Measurements from ENCODE around the gene KCNT2.
A peak's percentile ranks its signal among the peaks of the same experiment; 100 is the strongest.
"Not testable (repeated sequence)": the region's sequence is repeated elsewhere in the genome, so short reads cannot be mapped to it uniquely, and the experiment has no call there.

The KCNT2 gene

DNA sequence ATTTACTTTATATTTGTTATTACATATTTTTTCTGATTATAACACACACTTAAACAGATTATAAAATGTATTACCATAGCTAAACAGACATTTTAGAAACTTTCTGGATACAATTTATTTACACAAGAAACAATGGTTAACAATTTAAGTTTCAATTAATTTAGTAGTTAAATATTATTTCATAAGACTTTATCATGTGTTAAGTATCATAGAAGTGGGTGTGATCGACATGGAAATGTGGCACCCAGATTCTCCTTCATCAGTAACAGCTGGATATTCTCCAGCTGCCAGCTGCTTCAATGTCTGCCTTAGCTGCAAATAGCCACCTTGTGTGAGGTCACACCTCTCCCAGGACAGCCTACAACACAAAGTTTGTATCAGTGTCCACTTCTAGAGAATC lies 97.8 kb downstream of the KCNT2 start:
- no peak for DNase-seq

DNA sequence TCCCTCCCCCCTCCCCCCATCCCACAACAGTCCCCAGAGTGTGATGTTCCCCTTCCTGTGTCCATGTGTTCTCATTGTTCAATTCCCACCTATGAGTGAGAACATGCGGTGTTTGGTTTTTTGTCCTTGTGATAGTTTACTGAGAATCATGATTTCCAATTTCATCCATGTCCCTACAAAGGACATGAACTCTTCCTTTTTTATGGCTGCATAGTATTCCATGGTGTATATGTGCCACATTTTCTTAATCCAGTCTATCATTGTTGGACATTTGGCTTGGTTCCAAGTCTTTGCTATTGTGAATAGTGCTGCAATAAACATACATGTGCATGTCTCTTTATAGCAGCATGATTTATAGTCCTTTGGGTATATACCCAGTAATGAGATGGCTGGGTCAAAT lies 104.0 kb downstream of the KCNT2 start:
- not testable (repeated sequence) for DNase-seq

DNA sequence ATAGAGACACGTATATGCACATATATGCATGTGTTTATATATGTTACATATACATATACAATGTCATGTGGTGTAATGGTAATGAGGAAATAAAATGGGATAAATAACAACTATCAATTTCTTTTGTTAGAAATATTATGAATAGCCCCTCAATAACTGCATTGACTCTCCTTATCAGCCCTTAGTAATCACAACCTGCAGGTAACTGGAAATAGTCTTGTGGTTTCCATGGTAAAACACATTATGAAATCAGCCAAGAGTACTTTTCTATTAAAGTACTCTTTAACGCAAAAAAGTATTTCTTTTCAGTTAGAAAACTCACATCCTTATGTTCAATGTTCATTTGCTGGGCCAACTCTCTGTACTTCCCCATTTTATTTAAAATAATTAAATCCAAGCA lies 105.8 kb downstream of the KCNT2 start:
- no peak for DNase-seq

DNA sequence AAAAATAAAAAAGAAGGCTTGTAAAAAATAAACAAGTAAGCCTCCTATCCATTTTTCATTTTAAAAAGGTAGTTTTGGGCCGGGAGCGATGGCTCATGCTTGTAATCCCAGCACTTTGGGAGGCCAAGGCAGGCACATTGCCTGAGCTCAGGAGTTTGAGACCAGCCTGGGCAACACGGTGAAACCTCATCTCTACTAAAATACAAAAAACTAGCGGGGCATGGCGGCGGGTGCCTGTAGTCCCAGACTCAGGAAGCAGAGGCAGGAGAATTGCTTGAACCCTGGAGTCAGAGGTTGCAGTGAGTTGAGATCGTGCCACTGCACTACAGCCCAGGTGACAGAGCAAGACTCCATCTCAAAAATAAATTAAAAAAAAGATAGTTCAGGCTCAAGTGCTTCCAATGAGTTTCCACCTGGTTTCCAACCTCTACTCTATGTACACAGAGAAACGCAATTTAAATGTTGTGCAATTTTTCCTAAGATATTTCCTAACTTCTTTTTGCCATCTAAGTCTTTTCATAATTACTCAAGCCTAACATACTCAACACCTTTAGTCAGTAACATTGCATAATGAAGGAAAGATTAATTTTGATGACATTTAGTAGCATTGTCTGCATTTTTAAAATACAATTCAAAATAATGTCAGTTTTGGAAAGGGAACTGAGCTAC lies 106.3 kb downstream of the KCNT2 start:
- no peak for DNase-seq

DNA sequence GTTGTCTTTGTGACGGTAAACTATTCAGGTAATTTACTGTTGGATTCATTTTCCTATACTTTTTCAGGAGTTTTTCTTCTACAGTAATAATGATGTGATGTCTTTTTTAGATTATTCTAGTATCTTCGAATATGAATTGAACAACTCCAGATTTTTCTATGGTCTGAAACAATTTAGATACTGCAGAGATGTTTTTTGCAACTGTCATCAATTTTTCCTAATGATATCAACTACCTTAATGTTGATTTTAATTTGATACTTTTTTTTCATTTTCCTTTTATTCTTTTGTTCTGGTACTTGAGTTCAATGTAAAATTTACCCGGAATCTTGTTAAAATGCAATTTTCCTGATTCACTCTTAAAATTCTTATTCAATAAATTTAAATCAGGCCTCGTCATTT lies 110.4 kb downstream of the KCNT2 start:
- no peak for DNase-seq

DNA sequence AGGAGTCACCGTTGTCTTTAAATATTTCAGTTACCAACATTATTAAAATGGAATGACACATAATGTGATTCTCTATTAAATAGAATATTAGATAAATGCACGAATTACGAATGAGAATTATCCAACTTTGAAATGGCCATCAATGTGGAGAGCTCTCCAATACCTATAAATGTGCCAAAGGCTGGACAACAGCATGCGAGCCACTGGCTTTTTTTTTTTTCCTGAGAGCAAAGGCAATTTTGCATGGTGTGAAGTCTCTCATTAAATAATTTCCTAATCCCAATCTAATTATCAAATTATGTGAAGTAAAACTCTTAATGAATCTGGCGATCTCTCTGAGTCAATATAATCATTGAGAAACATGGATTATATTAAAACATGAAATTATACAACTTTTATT lies 113.5 kb downstream of the KCNT2 start:
- DNase-seq: no peak

DNA sequence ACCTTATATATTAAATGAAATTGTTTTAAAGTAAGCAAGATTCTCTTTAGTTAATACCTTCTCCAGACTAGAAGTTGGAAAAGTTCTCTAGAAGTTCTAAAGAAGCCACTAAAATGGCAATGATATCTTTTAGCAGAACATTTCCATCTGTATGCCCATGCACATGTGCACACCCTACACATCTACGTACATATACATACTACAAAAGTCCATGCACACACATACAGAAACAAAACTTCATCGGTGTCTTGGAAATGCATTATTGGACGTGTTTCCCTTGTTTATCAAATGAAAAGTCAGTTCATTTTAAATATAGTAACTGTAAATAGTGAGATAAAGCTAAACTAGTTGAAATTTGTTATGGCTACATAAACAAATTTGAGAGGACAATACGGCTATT lies 114.4 kb downstream of the KCNT2 start:
- no peak for DNase-seq

DNA sequence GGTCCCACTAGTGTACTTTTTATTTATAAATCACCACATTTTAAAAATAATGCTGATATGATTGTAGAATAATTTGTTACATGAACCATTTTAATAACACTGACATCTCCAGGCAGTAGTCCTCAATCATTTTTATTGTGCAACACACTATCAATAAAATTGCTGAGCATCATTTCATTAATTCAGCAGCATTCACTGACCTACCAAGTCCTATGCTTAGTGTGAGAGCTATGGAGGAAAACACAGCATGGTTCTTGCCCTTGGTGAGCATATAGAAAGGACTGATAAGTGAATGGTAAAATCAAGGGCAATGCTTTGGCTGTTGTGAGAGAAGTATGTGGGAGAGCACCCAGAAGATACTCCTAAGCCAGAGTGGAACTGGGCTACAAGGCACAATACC lies 119.7 kb downstream of the KCNT2 start:
- no peak for DNase-seq

DNA sequence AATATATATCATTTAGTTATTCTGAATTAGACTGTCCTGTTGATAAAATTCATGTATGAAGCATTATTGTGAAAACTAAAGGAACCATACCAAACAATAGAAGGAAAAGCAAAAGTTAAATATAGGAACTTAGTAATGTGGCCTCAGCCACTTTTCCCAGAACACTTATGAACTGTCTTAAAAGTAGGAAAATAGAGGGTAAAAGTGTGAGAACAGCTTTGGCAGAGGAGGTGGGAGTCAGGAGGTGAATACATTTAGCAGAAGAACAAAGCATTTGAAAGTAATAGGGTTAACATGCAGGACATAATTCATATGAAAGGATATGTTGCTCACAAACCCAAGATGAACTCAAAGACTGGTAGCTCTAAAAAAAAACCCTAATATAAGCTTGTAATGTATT lies 121.9 kb downstream of the KCNT2 start:
- DNase-seq: no peak

DNA sequence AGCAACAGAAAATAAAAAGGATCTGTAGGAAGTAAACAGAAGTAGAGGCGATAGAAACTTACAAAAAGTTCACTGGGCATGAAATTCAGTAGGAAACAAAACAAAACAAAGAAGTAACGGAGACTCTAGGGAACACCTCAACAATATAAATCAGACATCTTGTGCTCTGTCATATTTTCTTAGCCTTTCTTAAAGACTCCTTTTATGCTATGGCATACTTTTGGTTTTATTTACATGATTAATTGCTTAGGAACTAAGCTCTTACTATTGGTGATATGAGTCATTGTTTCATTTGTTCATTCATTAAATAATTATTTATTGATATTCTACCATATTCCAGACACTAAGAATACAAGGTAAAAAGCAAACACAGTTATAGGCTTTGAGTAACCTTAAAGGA lies 126.6 kb downstream of the KCNT2 start:
- no peak for DNase-seq

DNA sequence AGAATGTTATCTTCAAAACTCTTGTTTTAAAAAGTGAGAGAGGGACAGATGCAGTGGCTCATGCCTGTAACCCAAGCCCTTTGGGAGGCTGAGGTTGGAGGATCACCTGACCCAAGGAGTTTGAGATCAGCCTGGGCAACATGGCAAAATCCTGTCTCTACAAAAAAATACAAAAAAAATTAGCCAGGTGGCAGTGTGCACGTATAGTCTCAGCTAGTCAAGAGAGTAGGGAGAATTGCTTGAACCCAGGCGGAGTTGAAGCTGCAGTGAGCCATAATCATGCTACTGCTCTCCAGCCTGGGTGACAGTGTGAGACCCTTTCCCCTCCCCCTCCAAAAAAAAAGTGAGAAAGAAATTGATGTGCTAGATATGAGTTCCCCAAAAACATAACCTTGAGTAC lies 131.0 kb downstream of the KCNT2 start:
- DNase-seq: peak; percentile 11

DNA sequence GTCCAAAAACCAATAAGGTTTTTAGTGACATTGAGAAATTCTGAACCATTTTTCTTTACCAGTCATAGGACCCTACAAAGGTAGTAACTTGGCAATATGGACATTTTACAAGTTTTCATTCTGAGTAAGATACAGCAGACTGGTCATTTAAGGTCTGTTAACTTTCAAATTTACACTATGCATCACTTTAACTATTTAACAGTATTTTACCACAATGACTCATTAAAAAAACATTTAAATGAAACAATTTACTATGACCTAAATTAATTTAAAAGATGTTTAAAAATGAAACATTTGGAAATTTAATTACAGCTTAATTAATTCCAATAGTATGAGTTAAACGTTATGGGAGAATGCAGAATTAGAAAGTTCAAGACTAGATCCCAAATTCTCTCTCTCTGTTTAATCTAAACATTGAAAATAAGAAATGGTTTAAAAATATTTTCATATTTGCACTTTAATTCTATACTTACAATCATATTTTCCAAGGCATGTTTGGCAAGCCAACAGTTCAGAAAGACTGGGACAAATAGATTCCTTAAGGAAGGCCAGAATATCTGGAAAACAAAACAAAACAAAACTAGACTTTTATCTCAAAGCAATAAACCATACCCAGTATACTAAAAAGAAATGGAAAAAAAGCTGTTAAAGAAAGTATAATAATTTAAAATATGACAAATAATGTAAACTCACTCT lies 140.9 kb downstream of the KCNT2 start:
- DNase-seq: no peak

DNA sequence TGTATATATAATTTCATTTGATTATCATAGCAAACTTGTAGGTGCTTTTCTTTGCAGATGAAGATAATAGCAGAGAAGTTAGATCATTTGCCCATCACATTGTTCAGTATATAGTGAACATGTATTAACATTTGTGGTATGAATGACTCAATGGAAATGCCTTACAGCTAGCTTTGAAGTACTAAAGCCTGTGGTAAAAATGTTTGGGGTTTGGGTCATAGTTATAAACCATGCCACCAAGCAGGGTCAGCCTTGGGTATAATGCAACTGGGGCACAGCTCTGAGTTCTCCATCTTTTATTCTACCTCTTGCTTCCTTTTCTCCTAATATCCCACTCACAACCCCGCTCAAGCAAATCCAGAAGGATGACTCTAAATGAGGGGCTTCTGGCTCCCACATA lies 141.6 kb downstream of the KCNT2 start:
- DNase-seq: no peak

DNA sequence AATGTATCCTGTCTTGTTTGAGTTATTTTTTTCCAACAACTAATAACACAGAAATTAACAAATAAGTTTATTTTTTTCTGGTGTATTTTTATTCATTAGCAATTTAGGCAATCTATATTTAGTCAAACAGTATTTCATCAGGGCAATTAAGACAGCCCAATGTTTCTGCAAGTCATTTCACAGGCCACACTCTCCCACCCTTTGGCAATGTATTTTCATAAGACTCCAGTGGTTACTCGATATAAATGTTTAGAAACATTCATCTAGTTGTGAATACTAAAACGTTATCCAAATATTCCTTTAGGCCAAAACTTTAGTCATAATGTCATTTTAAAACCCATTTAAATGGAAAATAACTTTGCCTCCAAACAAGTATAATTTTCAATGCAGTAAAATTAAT lies 142.1 kb downstream of the KCNT2 start:
- no peak for DNase-seq

DNA sequence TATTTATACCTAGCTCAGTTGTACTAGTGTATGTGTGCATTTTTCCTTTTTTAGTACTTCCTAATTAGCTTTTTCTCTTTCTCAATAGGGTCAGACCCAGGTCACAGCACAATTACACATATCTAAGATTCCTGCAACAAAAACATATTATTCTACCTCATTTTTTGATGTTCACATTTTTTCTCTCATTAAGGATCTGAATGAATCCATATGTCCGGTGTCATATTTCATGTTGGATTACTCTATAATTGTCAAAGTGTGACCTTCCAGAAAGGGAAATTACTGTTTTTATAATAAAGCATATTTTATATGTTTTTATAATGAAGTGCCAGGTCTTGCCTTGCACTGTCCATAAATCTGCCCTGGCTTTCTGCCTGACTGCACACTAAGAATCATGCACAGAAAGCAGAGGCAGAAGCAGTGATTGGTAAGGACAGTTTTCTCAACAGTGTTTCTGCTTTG lies 143.7 kb downstream of the KCNT2 start:
- DNase-seq: no peak

DNA sequence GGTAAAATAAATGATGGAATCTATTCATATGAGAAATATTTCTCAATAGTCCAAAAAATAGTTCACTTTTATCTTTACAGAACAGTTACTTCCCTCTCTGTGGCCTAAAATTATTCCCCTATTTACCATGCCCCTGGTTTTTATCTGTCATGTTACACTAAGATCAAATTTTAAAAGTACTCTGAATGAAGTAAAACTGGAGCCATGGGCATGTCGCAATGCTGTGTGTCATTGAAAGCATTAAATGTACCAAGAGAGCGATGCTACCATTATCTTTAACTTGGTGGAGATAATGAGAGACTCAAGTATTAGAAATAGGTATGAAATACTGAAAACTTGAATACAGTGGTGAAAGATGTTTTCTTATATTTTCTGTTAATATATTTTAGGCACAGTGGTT lies 146.2 kb downstream of the KCNT2 start:
- DNase-seq: no peak

DNA sequence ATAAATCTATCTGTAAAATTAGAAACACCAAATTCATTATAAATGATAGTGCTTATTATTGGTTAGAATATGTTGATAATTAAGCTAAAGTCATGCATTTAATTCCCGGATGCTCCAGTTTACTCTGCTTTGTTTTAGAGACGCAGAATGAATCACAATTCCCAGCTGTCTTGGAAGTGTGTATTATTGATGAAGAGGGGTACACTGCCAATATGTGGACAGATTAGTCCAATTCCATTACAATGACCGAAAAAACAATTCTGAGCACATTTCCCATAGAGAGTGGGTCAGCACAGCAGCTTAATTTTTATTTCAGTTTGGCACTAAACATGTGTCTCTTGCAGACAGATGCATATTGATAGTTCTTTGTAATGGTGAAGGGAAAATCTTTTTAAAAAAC lies 146.7 kb downstream of the KCNT2 start:
- no peak for DNase-seq

DNA sequence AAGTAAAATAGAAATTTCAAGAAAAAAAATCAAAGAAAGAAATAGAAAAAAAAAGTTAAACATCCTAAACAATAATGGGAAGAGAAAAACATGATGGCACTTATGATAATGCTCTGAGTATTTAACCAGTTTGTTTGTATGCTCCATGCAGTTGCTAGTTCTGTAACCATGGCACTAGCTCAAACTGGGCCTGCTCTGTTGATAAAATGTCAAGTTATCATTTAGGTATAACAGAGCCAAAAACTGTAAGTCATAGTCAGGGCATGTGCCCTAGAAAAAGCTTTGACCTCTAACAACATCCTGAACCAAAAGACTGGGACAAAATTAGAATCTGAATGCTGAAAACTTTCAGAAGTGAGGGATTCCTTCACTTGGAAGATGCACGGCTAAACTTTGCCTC lies 148.9 kb downstream of the KCNT2 start:
- no peak for DNase-seq

DNA sequence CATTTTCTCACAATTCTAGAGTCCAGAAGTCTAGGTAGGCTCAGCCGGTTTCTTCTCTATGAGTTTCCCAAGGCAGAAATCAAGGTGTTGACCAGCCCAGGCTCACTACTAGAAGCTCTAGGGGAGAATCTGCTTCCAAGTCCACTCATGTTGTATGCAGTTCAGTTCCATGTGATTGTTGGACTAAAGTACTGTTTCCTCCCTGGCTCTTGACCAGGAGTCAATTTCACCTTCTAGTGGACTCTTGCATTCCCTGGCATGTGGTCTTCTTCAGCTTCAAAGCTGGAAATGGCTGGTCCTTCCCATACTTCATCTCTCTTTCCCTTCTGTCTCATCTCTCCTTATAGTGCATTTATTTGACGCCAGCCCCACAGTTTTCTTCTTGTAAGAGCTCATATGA lies 153.4 kb downstream of the KCNT2 start:
- DNase-seq: no peak

DNA sequence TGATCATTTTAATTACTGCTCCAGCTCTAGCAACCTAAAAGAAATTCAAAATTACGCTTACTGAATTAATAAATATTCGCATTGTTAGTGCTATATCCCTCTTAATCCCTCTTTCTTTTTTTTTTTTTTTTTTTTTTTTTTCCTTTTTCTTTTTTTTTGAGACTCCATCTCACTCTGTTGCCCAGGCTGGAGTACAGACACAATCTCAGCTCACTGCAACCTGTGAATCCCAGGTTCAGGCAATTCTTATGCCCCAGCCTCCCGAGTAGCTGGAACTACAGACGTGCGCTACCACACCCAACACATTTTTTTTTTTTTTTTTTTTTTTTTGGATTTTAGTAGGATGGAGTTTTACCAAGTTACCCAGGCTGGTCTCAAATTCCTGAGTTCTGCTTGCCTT lies 157.1 kb downstream of the KCNT2 start:
- DNase-seq: no peak

DNA sequence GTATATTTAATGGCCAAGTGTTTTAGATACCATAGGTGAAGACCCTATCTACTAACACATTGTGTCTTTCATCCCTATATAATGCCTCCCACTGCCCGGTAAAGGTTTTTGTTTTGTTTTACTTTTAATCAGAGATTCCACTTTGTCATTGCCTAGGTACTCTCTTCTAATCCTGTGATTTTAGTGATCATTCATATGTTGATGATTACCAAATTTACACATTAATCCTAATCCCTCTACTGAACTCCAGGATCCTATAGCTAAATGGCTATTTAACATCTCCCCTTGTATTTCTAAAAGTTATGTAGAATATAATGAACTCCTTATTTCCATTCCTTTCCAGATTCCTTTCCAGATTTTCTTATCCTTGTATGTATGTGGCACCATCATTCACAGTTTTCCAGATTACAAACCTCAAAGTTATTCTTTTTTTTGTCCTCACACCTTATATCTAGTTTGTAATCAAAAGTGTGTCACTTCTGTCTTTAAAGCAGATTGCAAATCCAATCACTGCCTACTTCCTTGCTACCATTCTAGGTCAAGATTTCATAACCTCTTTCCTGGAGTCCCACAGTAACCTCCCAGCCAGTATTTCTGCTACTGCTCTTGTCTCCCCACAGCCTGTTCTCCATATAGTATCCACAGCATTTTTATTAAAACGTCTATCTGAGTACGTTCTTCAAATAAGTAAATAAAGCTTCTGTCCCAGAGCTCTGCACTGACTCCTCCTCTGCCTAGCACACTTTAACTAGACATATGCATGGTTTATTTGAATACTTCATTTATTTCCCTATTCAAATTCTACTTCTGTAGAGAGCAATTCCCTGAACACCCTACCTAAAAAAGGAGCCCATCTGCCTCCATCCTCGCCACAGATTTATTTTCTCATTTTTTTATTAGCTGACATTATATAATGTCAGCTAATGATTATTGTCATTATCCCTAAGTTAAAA lies 157.8 kb downstream of the KCNT2 start:
- DNase-seq: no peak

DNA sequence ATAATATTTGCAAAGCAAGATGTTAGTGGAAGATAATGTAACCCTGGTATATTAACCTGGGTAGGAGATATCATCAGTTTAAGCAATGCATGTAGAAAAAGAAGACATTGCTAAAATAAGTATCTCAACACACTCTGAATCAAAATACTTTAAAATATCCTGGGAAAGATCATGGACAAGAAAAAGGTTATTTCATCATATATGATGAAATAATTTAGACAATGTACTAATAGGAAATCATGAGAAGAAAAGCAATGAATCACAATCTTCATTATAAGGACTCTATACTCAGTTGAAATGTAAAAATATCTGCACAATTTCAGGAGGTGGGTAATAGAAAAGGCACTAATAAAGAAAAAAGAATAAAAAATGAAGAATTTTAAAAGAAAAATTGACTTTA lies 158.8 kb downstream of the KCNT2 start:
- DNase-seq: no peak

DNA sequence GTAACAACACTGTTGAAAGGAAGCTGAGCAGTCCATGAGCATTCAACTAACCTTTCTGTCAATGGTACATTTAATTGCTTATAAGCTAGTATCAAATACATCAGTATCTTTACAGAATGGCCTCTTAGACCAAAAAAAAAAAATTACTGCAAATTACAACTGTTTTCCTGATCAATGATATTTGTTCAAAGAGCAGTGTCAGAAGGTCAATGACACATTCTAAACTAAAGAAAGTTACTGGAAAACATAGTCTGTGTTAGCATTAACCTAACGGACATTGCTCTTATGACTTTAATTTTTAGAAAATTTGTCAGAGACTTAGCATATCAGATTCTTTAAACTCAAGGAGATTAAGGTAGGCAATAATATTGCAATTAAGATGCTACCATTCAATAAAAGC lies 162.5 kb downstream of the KCNT2 start:
- no peak for DNase-seq

DNA sequence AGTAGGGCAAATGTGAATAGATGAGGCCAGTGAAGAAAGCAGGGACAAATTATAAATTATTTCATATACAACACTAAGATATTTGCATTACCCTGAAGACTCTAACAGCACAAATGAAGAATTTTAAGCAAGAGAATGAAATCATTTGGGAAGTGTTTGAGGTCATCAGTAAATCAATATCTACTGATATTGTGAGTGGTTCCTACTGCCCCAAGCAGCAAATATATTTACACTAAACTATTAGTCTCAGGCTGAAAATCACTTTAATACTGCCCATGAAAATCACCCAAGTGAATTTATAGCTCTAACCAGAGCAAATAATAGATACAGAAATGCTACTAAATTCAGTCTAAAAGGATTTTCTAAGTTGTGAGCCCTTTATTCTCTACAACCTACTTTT lies 163.6 kb downstream of the KCNT2 start:
- no peak for DNase-seq

All from DMS53 (cell line).